ENCODE measurements around the gene MYO1D.
A peak's percentile ranks its signal among the peaks of the same experiment; 100 is the strongest.

MYO1D gene

DNA sequence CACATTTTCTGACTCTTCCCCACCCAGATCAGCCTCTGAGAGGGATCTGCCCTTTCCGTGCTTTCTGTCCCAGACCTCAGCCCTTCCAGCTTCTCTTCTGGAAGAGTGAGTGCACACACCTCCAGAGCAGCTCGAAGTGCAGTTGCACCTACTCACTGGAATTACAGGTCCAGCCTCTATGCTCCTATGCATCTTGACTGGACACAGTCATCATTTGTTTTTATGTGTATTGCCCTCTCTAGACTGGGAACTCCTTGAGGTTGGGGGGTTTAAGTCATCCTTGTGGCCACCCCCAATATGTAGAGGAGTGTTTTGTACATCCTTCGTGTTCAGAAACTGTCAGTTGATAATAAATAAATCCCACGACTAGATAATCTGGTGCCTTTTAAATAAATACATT is 308.2 kb downstream of the MYO1D start:
- no peak for DNase-seq (ENCODE audit: low spot score)

DNA sequence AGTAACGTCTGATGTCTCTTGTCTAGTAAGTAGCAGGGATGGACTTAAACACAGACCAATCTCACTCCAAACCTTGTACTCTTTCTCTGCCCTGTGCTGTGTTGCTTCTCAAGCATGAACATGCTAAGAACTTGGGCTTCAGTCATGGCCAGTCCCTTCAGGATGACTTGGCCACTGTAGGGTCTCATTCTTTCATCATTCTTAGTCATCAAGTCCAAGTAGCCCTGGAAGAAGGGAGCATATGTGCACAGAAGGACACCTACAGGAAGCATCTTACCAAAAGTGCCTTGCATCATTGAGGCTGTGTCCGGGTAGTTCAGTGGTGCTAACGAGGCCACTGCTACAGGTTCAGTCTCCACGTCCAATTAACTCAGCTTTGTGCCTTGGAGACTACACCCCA is 309.4 kb downstream of the MYO1D start:
- no peak for DNase-seq (ENCODE audit: low spot score)

DNA sequence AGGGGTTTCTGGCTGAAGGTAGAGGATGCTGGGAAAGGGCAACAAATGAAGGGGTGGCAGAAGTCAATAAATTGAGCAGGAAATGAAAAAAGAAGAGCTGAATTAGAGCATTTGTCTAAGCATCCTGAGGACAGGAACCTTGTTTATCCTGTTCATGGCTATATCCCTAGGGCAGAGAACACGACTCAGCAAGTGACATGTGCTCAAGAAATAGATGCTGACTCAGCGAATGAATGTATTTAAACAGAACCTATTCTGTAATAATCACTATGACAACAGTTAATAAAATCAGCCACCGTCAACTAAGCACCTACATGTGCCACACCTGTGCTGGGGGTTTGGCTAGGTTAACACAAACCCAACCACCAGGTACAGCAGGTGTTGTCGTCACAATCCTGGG is 309.8 kb downstream of the MYO1D start:
- DNase-seq (ENCODE audit: low spot score) = no peak

DNA sequence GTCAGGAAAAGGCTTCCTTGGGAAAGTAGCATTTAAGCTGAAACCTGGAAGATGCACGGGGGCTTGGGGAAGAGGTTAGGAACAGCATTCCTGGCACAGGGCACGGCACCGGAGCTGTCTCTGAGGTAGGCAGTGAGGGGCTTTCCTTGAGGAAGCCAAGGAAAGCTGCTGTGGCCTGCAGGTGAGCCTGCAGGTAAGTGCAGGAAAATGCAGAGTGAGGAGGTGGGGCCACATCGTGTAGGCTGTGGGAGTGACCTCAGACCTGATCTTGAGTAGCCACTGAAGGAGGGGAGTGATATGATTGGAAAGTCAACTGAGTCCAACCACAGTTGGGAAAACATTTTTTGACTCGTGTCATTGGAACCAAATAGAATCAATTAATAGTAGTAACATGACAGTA is 310.6 kb downstream of the MYO1D start:
- no peak for DNase-seq (ENCODE audit: low spot score)

DNA sequence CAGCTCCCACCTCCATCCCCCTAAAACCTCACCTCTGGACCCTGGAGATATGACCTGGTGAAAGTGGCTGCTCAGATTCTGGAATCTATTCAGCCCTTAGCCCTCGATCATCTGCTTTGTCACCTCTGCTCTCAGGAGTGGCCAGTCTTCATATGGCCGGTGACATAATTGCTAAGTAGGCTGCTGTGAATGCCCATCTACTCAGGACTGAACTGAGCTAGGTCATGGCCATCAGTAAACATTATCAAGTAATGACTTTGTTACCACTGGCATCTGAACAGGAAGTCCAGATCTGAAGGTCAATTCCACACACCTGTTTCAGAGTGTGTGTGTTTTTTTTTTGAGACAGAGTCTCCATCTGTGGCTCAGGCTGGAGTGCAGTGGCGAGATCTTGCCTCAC is 311.5 kb downstream of the MYO1D start:
- DNase-seq (ENCODE audit: low spot score) = no peak

DNA sequence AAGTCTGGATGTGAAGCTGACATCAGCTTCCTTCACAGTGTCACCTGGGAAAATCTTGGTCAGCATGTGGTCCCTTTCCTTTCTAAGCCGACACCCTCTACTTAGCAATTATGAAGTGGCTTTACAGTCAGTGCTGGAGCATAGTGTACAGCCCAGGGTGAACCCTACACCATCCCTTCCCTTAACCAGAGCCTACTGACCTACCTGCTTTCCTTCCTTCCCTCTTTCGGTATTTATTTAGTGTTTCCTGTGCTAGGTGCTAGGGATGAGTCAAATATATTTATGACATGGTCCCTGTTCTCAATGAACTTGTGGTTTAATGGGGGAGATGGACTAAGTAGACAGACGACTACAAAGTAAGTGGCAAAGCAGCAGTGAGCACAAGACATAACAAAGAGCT is 312.6 kb downstream of the MYO1D start:
- no peak for DNase-seq (ENCODE audit: low spot score)

DNA sequence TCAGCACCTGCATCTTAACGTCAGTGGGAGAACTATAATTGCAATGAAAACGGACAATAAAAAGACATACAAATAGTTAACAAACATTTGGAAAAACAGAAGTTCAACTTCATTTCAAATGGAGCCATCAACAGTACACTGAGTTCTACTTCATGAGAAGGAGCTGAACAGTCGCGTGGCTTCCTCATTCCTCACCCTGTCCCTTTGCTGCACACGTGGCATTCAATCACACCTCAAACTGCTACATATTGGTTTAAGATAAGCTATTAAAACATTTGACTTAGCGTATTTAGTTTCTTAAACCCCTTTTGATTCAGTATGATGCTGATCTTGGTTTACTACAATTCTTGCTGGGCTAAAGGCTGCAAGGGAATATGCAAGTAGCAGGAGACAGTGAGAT is 313.3 kb downstream of the MYO1D start:
- no peak for DNase-seq (ENCODE audit: low spot score)

DNA sequence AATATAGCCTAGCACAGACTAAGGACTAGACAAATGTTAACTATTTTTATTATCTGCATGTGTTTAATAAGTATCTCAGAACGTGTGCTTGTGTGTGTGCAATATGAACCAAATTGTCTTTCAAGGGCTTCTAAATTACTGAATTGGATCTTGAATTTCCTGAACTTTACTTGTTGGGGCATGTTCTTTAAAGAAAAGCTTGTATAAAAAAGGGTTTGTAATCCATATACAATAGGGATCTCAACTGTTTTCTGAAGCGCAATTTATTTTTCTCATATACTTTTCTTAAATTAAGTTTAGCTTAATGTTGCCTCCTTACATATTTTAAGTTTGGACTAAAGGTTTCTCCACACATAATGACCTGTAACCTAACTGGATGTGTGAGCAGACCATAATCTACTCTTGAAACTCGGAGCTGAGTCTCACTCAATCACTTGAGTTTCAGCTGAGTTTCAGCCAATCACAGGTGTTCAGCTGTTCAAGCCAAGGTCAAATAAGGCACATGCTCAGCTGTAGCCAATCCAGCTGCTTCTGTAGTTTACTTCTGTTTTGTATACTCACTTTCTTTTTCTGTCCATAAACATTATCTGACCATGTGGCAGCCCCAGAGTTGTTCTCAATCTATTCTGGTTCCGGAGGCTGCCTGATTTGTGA is 317.8 kb downstream of the MYO1D start:
- no peak for DNase-seq (ENCODE audit: low spot score)

DNA sequence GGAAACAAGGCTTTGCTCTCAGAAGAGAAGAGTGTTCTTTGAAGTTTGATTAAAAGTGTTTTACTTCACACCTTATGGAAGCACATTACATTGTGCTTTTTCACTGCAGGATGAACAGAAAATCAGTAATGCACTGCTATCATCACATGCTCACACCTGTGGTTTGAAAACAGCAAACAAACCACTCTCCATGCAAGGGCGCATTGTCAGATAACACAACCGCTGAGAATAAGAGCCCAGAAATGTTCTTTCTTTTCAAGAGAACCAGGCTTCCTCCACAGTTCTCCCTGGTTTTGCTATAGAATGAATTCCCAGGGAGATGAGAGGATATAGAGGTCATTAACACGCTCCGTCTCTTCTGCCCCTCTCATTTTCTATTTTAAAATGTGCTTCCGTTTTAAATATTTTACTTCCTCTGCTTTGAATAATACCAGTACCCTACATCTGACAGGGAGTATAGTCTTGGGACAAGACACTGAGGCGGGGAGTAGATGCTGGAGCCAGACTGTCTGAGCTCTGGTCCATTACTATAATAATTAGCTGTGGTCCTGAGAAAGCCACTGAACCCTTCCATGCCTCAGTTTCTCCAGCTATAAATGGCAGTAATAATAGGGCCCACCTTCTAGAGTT is 318.5 kb downstream of the MYO1D start:
- no peak for DNase-seq (ENCODE audit: low spot score)

DNA sequence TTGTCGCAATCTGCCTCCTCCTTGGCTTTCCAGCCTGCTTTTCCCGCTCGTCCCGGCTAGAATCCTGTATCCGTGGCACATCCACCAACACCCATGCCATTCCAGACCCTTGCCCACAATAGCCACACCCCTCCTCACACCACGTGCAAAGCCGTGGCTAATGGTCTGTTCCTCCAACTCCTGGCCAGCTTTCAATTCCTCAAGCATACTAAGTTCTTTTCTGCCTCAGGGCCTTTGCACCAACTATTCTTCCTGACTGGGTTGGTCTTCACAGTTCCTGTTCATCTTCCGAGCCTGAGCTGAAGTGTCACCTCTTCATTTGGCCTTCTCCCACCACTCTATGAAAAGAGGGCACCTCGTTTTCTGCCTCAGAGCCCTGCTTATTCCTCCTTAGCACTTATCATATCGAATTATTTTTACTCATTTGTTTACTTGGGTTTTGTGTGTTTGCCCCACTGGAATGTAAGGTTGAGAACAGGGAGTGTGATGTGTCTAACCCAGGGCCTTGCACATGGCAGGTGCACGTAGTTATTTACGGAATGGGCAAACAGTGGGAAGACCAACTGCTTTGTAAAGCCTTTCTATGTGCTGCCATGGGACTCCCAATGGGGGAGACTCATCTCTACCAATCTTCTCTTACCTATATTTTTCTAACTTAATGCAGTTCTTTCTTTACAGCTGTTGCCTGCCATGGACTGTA is 321.2 kb downstream of the MYO1D start:
- DNase-seq (ENCODE audit: low spot score) = no peak

DNA sequence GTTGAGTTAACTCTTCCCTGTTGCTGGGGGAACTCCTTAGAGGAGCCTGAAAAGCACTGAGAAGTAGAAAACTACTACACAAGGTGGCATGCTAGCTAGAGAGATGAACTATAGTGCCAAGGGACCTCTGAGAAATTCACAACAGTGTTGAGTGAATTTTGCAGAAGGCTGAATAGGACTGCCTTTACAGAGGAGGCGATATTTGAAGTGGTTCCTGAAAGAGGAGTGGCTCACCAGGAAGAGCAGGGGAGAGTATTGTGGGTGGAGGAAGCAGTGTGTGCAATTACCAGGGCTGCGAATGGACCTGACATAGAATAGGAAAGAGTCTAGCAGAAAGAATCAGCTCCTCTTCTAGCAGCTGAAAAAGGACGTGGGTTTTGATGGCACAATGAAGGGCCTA is 323.8 kb downstream of the MYO1D start:
- no peak for DNase-seq (ENCODE audit: low spot score)

DNA sequence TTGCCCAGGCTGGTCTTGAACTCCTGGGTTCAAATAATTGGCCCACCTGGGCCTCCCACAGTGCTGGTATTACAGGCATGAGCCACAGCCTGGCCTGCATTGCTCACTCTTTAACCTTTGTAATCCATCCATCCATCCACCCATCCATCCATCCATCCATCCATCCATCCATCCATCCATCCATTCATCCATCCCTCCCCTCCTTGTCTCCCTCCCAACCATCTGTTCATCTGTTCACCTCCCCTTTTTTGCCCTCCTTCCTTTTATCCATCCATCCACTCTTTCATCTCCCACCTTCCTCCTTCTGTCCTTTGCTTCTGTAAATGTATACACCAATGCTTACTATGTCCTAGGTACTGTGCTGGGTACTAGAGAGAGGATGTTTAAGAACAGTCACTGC is 324.6 kb downstream of the MYO1D start:
- DNase-seq (ENCODE audit: low spot score) = no peak

DNA sequence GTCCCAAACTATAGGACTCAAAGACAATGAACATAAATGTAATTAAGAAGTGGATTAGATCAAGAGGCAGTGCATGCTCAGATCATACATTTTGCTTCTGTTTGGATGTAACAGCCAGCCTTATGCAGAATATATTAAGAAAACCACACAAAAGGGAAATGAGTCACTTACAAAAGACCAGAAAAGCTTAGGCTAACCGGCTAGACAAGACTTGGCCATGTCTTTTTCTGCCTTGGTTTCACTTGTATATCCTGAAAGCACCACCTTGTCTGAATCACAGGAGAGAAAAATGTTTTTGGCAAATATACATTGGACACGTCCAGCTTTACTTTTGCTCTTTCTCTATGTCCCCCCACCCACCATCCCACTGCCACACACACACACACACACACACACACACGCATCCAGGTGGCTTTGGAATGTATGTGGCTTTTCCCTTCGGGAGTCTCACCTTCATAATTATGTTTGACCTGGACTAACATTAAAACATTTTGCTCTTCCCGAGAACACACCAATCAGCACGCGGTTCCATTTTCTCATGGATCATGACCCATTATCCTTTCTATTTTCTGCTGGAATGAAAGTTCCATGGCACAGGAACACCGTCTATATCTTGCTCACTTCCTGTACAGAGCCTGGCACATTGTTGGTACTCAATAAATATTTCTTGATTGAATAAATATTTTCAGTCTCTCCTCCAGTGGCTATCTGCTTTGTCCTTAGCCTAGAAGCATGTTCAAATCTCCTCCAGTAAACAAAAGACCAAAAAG is 325.6 kb downstream of the MYO1D start:
- no peak for DNase-seq (ENCODE audit: low spot score)

DNA sequence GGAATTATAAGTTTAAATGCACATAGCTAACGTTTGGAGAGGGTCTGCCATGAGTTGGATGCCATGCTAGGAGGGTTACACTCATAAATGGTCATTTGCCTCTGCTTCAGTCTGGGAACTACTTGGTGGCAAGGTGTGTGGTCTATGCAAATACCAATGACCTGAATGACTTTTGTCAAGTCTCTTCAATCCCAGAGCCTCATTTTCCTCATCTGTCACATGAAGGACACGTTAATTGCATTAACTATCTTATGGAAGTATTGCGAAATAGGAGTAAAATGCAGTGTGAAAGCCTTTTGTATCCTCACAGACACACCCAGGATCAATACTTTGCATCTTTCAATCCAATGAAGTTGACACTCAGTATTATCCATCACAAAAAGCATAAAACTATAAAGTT is 327.4 kb downstream of the MYO1D start:
- no peak for DNase-seq (ENCODE audit: low spot score)

DNA sequence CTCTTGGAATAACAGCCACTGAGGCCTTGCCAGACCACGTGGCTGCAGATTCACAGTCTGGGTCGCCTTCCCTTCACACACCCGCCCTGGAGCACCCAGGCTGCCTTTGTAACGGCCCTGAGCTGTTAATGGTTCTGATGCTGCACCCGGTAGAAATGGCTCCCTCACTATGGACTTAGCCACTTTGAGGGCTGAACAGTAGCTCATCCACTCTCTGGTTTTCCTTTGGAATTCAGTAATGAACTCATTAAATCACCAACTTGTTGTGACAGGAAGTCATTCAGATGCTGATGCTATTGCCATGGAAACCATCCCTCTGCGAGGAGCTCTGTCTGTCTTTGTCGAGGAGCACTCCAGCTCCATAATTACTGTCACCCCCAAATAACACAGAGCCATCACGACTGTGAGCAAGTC is 330.9 kb downstream of the MYO1D start:
- peak; percentile 85 for DNase-seq (ENCODE audit: low spot score)

DNA sequence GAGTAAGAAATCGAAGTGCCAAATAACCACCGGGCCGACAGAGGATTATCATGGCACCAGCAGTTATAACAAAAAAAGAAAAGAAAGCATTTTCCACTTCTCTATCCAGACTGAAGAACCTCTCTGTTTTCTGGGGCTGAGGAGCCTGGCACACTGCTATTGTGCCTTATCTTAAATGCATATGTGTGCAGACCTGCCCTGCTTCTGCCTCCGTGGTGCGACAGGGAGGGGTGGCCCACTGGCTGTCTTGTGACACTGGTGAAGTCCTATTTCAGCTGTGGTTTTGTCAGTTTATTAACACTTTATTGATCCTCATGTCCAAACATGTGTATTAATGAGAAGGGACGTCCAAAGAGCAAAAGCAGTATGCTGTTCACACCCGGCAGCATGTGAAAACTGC is 334.7 kb downstream of the MYO1D start:
- DNase-seq (ENCODE audit: low spot score) = no peak

DNA sequence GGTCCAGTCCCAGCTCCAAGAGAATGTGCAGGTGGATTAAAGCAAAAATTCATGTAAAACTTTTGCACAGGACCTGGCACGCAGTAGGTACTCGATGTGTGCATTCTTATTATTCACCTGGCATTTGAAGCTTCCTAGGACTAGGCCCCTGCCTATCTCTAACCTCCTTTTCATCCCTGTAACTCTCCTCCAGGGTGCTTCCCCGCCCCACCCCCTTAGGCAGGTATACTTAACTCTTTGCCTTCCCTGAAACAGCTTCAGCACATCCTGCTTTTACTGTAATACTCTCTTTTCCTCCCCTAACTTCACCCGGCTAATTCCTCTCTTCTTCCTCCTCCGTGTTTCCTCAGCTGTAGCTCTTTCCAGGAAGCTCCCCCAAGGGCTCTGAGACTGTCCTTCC is 335.3 kb downstream of the MYO1D start:
- DNase-seq (ENCODE audit: low spot score) = no peak

DNA sequence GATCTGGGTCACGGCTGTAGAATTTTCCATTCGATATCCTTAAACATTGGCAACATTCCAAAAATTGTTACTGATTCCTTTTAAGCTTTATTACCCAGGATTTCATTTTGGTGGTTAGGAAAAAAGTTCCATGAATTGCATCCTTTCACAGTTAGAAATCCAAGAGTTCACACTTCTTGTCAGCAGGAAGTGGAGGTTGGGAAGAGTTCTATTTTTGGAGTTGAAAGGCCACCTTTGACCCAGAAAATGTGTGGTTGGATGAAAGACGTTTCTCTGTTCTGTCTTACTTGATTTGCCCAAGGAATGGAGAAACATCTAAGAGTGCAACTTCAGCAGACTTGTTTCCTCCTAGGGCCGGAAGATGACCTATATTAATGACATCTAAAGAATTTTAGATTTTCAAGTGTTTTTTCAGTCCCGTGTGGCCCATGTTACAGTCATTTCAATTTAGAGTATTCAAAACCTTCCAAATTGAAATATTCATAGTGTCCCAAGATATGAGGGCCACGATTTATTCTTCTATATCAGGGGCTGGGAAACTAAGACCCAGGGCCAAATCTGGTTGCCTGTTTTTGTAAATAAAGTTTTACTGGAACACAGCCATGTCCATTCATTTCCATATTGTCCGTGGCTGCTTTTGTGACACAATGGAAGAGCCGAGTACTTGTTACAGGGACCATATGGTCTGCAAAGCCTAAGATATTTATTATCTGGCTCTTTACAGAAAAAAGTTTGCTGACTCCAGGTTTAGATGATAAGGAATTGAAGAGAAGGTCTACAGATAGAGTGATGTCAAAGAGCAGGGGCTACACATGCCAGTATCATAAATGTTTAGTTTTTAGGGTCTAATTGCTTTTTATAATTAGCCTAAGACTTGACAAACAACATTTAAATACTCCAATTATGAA is 339.9 kb downstream of the MYO1D start:
- DNase-seq (ENCODE audit: low spot score) = no peak

DNA sequence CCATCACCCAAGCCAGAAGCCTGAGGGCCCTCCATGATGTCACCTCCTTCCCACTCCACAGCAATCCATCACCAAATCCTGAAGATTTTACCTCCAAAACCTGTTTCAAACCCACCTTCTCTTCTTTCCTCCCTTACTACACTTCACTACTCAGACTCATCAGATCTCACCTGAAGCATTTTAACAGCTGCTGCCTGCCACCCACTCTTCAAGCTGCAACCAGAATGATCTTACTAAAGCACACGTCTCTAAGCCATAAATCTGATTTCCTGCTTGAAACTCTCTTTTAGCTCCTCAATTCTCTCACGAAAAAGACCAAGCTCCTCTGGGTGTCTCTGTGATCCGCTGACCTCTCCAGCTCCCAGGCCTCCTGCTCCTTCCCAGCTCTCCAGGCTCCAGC is 343.6 kb downstream of the MYO1D start:
- DNase-seq (ENCODE audit: low spot score) = no peak

DNA sequence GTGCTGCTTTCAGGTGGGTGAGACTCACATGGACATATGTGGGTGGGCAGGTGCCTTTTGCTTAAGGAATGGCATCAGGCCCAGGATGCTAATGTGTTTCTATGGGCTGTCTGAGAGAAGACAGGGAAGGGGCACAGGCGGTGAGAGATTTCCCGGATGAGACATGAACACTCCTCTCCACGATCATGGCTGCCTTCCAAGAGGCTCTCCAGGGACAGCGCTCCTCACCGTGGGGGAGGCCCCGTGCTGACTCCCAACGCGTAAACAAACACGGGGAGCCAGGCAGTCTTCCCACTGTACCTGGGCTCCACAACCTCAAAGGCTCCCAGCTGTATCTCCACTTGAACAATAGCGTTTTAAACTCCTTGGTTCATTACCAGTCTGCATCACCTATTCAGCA is 347.3 kb downstream of the MYO1D start:
- DNase-seq (ENCODE audit: low spot score) = no peak

DNA sequence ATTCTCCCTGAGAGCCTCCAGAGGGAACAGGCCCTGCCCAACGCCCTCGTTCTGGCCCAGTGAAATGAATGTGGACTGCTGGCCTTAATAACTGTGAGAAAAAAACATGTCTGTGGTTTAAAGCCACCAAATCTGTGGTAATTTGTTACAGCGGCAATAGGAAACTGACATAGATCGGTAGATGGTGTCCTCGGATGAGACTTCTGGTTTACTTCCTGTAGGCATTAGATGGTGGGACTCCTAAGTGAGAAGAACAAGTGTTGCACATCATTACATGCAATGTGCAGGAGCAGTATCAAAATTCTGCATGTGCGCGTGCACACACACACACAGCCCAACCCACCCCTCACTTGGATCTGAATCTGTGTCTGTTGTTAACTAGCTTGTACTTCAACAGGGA is 348.1 kb downstream of the MYO1D start:
- DNase-seq (ENCODE audit: low spot score) = no peak

DNA sequence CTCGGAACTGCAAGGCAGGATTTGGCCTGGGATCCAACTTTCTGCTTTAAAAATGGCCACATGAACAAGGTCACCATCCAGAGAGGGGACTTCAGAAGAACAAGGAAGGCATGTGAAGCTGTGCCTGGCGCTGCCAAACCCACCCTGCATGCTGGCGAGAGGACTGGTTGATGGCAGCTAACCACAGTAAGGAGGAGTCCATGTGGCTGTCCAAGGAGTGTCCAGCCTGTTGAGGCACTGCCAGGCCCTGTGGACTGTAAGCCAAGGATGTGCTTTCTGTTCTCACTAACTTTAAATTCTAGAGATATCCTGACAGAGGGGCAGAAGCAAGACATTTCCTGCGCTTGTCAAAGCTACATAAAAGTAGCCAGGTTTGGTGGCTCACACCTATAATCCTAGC is 349.8 kb downstream of the MYO1D start:
- no peak for DNase-seq (ENCODE audit: low spot score)

Data from Ammon's horn (tissue), 1 donor.